Measurements from ENCODE around the gene SEC24C. TPM values are rescaled to one million over a fixed set of nuclear protein-coding genes. Genes with fewer than 3 reads are reported as not detected.

SEC24C gene
- total RNA-seq, 2 donors from 2014 or later, result 63.2 to 71.4 TPM

DNA sequence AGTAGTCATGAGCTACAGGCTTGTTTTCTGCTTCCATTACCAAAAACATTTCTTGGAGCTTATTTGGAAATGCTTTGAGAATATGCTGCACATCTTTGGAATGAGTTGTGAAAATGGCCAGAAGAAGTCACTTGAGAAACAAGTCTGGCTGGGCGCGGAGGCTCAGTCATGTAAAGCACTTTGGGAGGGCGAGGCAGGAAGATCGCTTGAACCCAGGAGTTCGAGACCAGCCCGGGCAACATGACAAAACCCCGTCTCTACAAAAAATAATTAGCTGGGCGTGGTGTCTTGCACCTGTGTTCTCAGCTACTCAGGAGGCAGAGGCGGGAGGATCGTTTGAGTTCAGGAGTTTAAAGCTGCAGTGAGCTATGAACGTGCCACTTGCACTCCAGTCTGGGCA, 36.8 kb downstream of the SEC24C start:
- Histone ChIP-seq H3K27ac (ENCODE audit: low read depth, low read length) (no peak overlapping the region), H3K4me1 (ENCODE audit: control insufficient read depth, insufficient read depth, low read length) (peaks cover 5% of the 10 kb centered on the region), H3K27me3 (ENCODE audit: control insufficient read depth, insufficient read depth, low read length, poor library complexity, severe bottlenecking) (no peaks in the 10 kb centered on the region), H3K4me3 (ENCODE audit: low read length) (peak overlapping the region; percentile 89), H3K36me3 (ENCODE audit: control insufficient read depth, insufficient read depth, low read length) (peaks cover 29% of the 10 kb centered on the region), H3K9ac (ENCODE audit: extremely low read depth, low read length, poor library complexity, severe bottlenecking) (peak overlapping the region; percentile 72), H3K9me3 (ENCODE audit: control insufficient read depth, low read length) (no peaks in the 10 kb centered on the region)
- Mint-ChIP-seq H3K27ac (peak overlapping the region; percentile 66), H3K4me1 (peaks cover 18% of the 10 kb centered on the region), H3K36me3 (ENCODE audit: low read depth) (peaks cover 14% of the 10 kb centered on the region), H3K9me3 (no peaks in the 10 kb centered on the region), H3K4me3 (peak overlapping the region; percentile 89), H3K27me3 (ENCODE audit: insufficient read depth) (no peaks in the 10 kb centered on the region)
- no peak for DNase-seq
- TF ChIP-seq, protein P1, sequence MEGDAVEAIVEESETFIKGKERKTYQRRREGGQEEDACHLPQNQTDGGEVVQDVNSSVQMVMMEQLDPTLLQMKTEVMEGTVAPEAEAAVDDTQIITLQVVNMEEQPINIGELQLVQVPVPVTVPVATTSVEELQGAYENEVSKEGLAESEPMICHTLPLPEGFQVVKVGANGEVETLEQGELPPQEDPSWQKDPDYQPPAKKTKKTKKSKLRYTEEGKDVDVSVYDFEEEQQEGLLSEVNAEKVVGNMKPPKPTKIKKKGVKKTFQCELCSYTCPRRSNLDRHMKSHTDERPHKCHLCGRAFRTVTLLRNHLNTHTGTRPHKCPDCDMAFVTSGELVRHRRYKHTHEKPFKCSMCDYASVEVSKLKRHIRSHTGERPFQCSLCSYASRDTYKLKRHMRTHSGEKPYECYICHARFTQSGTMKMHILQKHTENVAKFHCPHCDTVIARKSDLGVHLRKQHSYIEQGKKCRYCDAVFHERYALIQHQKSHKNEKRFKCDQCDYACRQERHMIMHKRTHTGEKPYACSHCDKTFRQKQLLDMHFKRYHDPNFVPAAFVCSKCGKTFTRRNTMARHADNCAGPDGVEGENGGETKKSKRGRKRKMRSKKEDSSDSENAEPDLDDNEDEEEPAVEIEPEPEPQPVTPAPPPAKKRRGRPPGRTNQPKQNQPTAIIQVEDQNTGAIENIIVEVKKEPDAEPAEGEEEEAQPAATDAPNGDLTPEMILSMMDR (conservative IDR thresholded peaks at IDR 0.05), result no peak
- 52 to 54% methylated on average over 11 of the region's 11 CpGs for WGBS, 2 experiments (ENCODE audit: insufficient coverage in 1 of 2, insufficient read length in 1 of 2)

DNA sequence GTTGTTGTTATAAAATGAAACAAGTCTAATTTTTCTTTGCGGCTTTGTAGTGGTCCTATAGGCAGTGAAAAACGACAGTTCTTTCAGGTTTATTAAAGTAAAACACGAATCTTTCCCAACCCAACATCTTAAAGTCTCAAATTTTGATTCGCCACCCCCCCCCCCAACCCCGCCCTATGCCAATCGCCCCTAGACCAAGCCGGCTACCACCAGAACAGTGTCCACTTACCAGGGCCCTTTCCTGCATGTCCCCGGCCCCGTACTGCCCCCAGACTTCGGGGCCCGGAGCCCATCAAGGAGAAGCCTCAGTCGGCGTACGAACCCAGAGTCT, 37.3 kb downstream of the SEC24C start:
- peaks cover 13% of the 10 kb centered on the region for H3K36me3 Mint-ChIP-seq (ENCODE audit: low read depth)
- Histone ChIP-seq H3K9ac (ENCODE audit: extremely low read depth, low read length, poor library complexity, severe bottlenecking) (peak overlapping the region; percentile 72), H3K4me1 (ENCODE audit: control insufficient read depth, insufficient read depth, low read length) (peaks cover 6% of the 10 kb centered on the region), H3K27me3 (ENCODE audit: control insufficient read depth, insufficient read depth, low read length, poor library complexity, severe bottlenecking) (no peaks in the 10 kb centered on the region), H3K36me3 (ENCODE audit: control insufficient read depth, insufficient read depth, low read length) (peaks cover 29% of the 10 kb centered on the region), H3K4me3 (ENCODE audit: low read length) (peak overlapping the region; percentile 89), H3K9me3 (ENCODE audit: control insufficient read depth, low read length) (no peaks in the 10 kb centered on the region), H3K27ac (ENCODE audit: low read depth, low read length) (peak overlapping the region; percentile 74)
- TF ChIP-seq, protein P1 (conservative IDR thresholded peaks at IDR 0.05), result no peak
- H3K4me1 Mint-ChIP-seq, result peaks cover 23% of the 10 kb centered on the region
- H3K4me3 Mint-ChIP-seq, result peak overlapping the region; percentile 89
- 0 to 5% methylated on average over 7 to 14 of the region's 14 CpGs for WGBS, 2 experiments (ENCODE audit: insufficient coverage in 1 of 2, insufficient read length in 1 of 2)
- peak overlapping the region; percentile 96 for H3K27ac Mint-ChIP-seq
- no peak for DNase-seq
- no peaks in the 10 kb centered on the region for H3K9me3 Mint-ChIP-seq
- no peaks in the 10 kb centered on the region for H3K27me3 Mint-ChIP-seq (ENCODE audit: insufficient read depth)

DNA sequence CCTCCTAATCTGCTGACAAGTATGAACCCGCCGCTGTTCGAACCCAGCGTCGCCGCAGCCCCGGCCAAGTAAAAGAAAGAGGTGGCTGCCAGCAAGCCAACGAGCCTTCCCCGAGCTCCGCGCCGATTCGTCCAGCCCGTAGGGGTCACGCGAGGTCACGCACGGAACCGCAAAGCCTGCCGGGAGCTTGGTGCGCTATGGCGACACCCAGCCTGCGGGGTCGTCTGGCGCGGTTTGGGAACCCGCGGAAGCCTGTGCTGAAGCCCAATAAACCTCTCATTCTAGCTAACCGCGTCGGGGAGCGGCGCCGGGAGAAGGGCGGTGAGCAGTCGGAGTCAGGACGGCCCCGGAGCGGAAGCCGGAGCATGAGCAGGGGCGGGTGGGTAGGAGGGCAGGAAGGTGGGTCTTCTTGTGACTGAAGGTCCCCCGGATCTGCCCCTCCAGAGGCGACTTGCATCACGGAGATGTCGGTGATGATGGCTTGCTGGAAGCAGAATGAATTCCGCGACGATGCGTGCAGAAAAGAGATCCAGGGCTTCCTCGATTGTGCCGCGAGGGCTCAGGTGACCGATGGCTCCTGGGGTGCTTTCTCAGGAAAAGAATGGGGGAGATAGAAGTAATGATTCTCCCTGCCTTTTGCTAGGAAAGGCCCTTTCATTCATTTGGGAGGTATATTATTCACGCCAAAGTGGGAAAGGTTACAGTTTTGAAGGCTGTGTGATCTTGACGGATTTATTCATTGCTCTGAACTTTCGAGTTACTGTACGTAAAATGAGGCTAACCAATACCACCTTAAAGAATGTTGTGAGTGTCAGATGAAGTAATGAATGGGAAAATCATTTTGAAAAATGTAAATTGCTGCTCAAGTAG, 37.9 kb downstream of the SEC24C start, which contains the start of gene CHCHD1:
Gene CHCHD1 (plus strand): TSS at position 170 of the 870 bp plus-strand sequence. CDS start 28 bp downstream, at position 198.
- peak within 1 kb of the TSS; percentile 89 for H3K4me3 Mint-ChIP-seq
- TF ChIP-seq, protein P1 (conservative IDR thresholded peaks at IDR 0.05), result no peak
- no peaks in the 10 kb centered on the region for H3K27me3 Mint-ChIP-seq (ENCODE audit: insufficient read depth)
- H3K27me3 ChIP-seq (ENCODE audit: control insufficient read depth, insufficient read depth, low read length, poor library complexity, severe bottlenecking), result no peaks in the 10 kb centered on the region
- DNase-seq, result peak; percentile 97
- H3K36me3 ChIP-seq (ENCODE audit: control insufficient read depth, insufficient read depth, low read length), result peaks cover 24% of the 10 kb centered on the region
- peak within 1 kb of the TSS; percentile 96 for H3K27ac Mint-ChIP-seq
- H3K9me3 ChIP-seq (ENCODE audit: control insufficient read depth, low read length), result no peaks in the 10 kb centered on the region
- peaks cover 10% of the 10 kb centered on the region for H3K36me3 Mint-ChIP-seq (ENCODE audit: low read depth)
- no peaks in the 10 kb centered on the region for H3K9me3 Mint-ChIP-seq
- peak within 1 kb of the TSS; percentile 72 for H3K9ac ChIP-seq (ENCODE audit: extremely low read depth, low read length, poor library complexity, severe bottlenecking)
- H3K27ac ChIP-seq (ENCODE audit: low read depth, low read length), result peak within 1 kb of the TSS; percentile 74
- 0 to 1% methylated on average over 28 to 57 of the region's 57 CpGs for WGBS, 2 experiments (ENCODE audit: insufficient coverage in 1 of 2, insufficient read length in 1 of 2)
- peaks cover 7% of the 10 kb centered on the region for H3K4me1 ChIP-seq (ENCODE audit: control insufficient read depth, insufficient read depth, low read length)
- H3K4me1 Mint-ChIP-seq, result peaks cover 25% of the 10 kb centered on the region
- H3K4me3 ChIP-seq (ENCODE audit: low read length), result peak within 1 kb of the TSS; percentile 89

Measured in endodermal cell (in vitro differentiated cells).